SK-N-SH (cell line): ENCODE data around the gene RBM20. TPM values are rescaled to one million over a fixed set of nuclear protein-coding genes. Genes with fewer than 3 reads are reported as not detected.

Source experiments
- CTCF ChIA-PET: fragments of 300-600, 350-600 bp; formaldehyde crosslinking; extraction: SDS; loops from one replicate; lab custom pipeline; 2021; lab: Yijun Ruan, JAX
- POLR2A ChIA-PET: fragments of 350-600 bp; sonication (Branson Sonifier 250); formaldehyde crosslinking; extraction: SDS; loops from one replicate; lab custom pipeline; 2020; ENCODE audit warnings: antibody characterized with exemption, inconsistent platforms; lab: Yijun Ruan, JAX
- DNase-seq: peaks from one replicate; pipeline ENCODE4 v3.0.0; 2012
- H2AFZ ChIP-seq: fragments of 200-600 bp; sonication (generic); 2 replicates; pipeline ENCODE4 v1.8.1; 2016; ENCODE audit warnings: antibody characterized with exemption, mild to moderate bottlenecking, low read depth
- H3F3A ChIP-seq: fragments of 200-600 bp; sonication (generic); replicated peaks from 2 replicates; pipeline ENCODE3; 2016; ENCODE audit warnings: antibody characterized with exemption, mild to moderate bottlenecking; ENCODE audit not compliant: insufficient read depth
- H3K27ac ChIP-seq, 2 experiments: fragments of 200-500 bp in 1 of 2; fragments of 200-600 bp in 1 of 2; sonication (Bioruptor generic) in 1 of 2; sonication (generic), shearing (Covaris generic) in 1 of 2; 2 replicates each; pipeline versions ENCODE4 v1.5.1 to v1.6.1; 2014 to 2016; ENCODE audit warnings: low read depth in 2 of 2, inconsistent platforms in 1 of 2, low read length in 1 of 2, mild to moderate bottlenecking in 1 of 2, mixed read lengths in 1 of 2
- H3K27me3 ChIP-seq: fragments of 200-600 bp; sonication (generic), shearing (Covaris generic); 2 replicates; pipeline ENCODE4 v1.6.1; 2016; ENCODE audit warnings: mixed run types; ENCODE audit not compliant: insufficient read depth
- H3K36me3 ChIP-seq, 2 experiments: fragments of 200-500 bp in 1 of 2; fragments of 200-600 bp in 1 of 2; sonication (Bioruptor generic) in 1 of 2; sonication (generic) in 1 of 2; replicated peaks in 1 of 2; 2 replicates each; pipeline versions ENCODE3 to v1.5.1; 2014 to 2016; ENCODE audit warnings: low read length in 1 of 2, mild to moderate bottlenecking in 1 of 2; ENCODE audit not compliant: insufficient read depth in 2 of 2, control insufficient read depth in 1 of 2
- H3K4me1 ChIP-seq, 2 experiments: fragments of 200-500 bp in 1 of 2; fragments of 200-600 bp in 1 of 2; sonication (Bioruptor generic) in 1 of 2; sonication (generic), shearing (Covaris generic) in 1 of 2; 2 replicates each; pipeline versions ENCODE4 v1.5.1 to v1.6.1; 2014 to 2016; ENCODE audit warnings: low read depth in 1 of 2, low read length in 1 of 2, mixed run types in 1 of 2; ENCODE audit not compliant: insufficient read depth in 2 of 2, control insufficient read depth in 1 of 2
- H3K4me2 ChIP-seq: fragments of 200-600 bp; sonication (generic), shearing (Covaris generic); 2 replicates; pipeline ENCODE4 v1.6.1; 2017; ENCODE audit warnings: mixed run types
- H3K4me3 ChIP-seq, 2 experiments: fragments of 200-500 bp in 1 of 2; fragments of 200-600 bp in 1 of 2; sonication (Bioruptor generic) in 1 of 2; sonication (generic), shearing (Covaris generic) in 1 of 2; 2 replicates each; pipeline versions ENCODE4 v1.5.1 to v1.8.1; 2014 to 2016; ENCODE audit warnings: low read depth in 2 of 2, inconsistent platforms in 1 of 2, low read length in 1 of 2, mild to moderate bottlenecking in 1 of 2, mixed read lengths in 1 of 2, moderate library complexity in 1 of 2
- H3K79me2 ChIP-seq: fragments of 200-600 bp; sonication (generic); 2 replicates; pipeline ENCODE4 v1.8.1; 2017; ENCODE audit warnings: mild to moderate bottlenecking; ENCODE audit not compliant: insufficient read depth
- H3K9ac ChIP-seq: fragments of 200-600 bp; sonication (generic); 2 replicates; pipeline ENCODE4 v1.6.1; 2017; ENCODE audit warnings: mixed run types
- H3K9me2 ChIP-seq: fragments of 200-600 bp; sonication (generic); 2 replicates; pipeline ENCODE4 v1.6.1; 2017; ENCODE audit warnings: mixed run types
- H3K9me3 ChIP-seq: fragments of 200-600 bp; sonication (generic); 2 replicates; pipeline ENCODE4 v1.6.1; 2017; ENCODE audit warnings: mixed run types, mild to moderate bottlenecking, moderate library complexity
- H4K20me1 ChIP-seq: fragments of 200-600 bp; sonication (generic); 2 replicates; pipeline ENCODE4 v1.6.1; 2017; ENCODE audit warnings: mild to moderate bottlenecking, mixed run types; ENCODE audit not compliant: insufficient read depth
- CTCF ChIP-seq: fragments of 200-600 bp; sonication (generic); IDR thresholded peaks from 2 replicates; pipeline ENCODE4 v1.6.1; 2017; ENCODE audit warnings: antibody characterized with exemption, mild to moderate bottlenecking, moderate library complexity
- EP300 ChIP-seq, 2 experiments: IDR thresholded peaks; 2 replicates each; pipeline versions ENCODE4 v1.4.0 to v1.6.1; 2012; ENCODE audit warnings: borderline replicate concordance in 1 of 2, low read depth in 1 of 2, low read length in 1 of 2
- EZH2phosphoT487 ChIP-seq: fragments of 200-600 bp; sonication (generic); IDR thresholded peaks from 2 replicates; pipeline ENCODE4 v1.6.1; 2017; ENCODE audit warnings: low read depth, mixed run types, mild to moderate bottlenecking, antibody characterized with exemption, moderate library complexity, borderline replicate concordance
- FOSL2 ChIP-seq: IDR thresholded peaks from 2 replicates; pipeline ENCODE4 v1.4.0; 2012; ENCODE audit warnings: low read depth, mild to moderate bottlenecking, moderate library complexity, borderline replicate concordance
- PBX3 ChIP-seq: IDR thresholded peaks from 2 replicates; pipeline ENCODE4; 2012
- POLR2AphosphoS5 ChIP-seq: IDR thresholded peaks from 2 replicates; pipeline ENCODE4 v1.6.1; 2012; ENCODE audit warnings: low read depth, low read length
- RAD21 ChIP-seq: IDR thresholded peaks from 2 replicates; pipeline ENCODE4 v1.6.1; 2012; ENCODE audit warnings: mild to moderate bottlenecking, low read length
- RCOR1 ChIP-seq: fragments of 150-350 bp; IDR thresholded peaks from 2 replicates; pipeline ENCODE4 v1.6.1; 2017; ENCODE audit warnings: antibody characterized with exemption, low read length
- RXRA ChIP-seq: IDR thresholded peaks from 2 replicates; pipeline ENCODE4 v1.4.0; 2012; ENCODE audit warnings: low read depth, mild to moderate bottlenecking, borderline replicate concordance
- SIN3A ChIP-seq: IDR thresholded peaks from 2 replicates; pipeline ENCODE4 v1.6.1; 2012; ENCODE audit warnings: low read depth, mild to moderate bottlenecking, low read length, moderate library complexity, borderline replicate concordance
- TEAD4 ChIP-seq: IDR thresholded peaks from 2 replicates; pipeline ENCODE4 v1.4.0; 2012; ENCODE audit warnings: mild to moderate bottlenecking, borderline replicate concordance; ENCODE audit not compliant: insufficient read depth
- ZBTB33 ChIP-seq: IDR thresholded peaks from 2 replicates; pipeline ENCODE4 v1.4.0; 2012; ENCODE audit warnings: low read depth, borderline replicate concordance
- WGBS: methylation state at CpG from one replicate; pipeline ENCODE4 v1.1.6; 2017; ENCODE audit warnings: low lambda C conversion rate; 5-methylcytosine and 5-hydroxymethylcytosine counted together
- polyA plus RNA-seq, 3 experiments: library from polyadenylated mRNA; depleted of rRNA; stranded (reverse); fragments of >200 nt; gene quantifications; 2 replicates each; pipeline ENCODE4 v1.2.3, GENCODE V29; 2012

The RBM20 gene
- polyA plus RNA-seq, 1 of the 3 experiments (the other 2 are of a cell fraction), result 0.64 TPM

GRCh38 chr10:110782616-110783015 is 138.5 kb downstream of the RBM20 start:
- Histone ChIP-seq H3K79me2 (no peaks in the 10 kb centered on the region), H3K4me1 (peaks cover 0 to 66% of the 10 kb centered on the region in 2 experiments; a peak in 2 of 4 replicates), H3K4me3 (no peak overlapping the region), H3K36me3 (no peaks in the 10 kb centered on the region), H3K4me2 (no peak overlapping the region), H3K9me3 (no peaks in the 10 kb centered on the region), H3K27me3 (no peaks in the 10 kb centered on the region), H3F3A (no peaks in the 10 kb centered on the region), H3K9ac (no peak overlapping the region), H4K20me1 (no peaks in the 10 kb centered on the region), H3K27ac (peak overlapping the region in 1 of 2 experiments; percentile 44; a peak in 1 of 4 replicates), H3K9me2 (no peaks in the 10 kb centered on the region), H2AFZ (no peak overlapping the region)
- CTCF ChIA-PET, result interaction anchor here (1.7 to 3.0 kb wide), 2 partner anchors 11 to 36 kb away, joined by 7 to 14 read pairs; no protein-coding TSS in a partner anchor
- POLR2A ChIA-PET, result no interaction called here
- TF ChIP-seq PBX3 (no peak), POLR2AphosphoS5 (no peak), TEAD4 (no peak), RXRA (no peak), SIN3A (no peak), RCOR1 (no peak), ZBTB33 (no peak), EZH2phosphoT487 (no peak), RAD21 (no peak), EP300 (IDR thresholded peaks at IDR 0.05; ENCODE audit: borderline replicate concordance in 1 of 2, low read depth in 1 of 2, low read length in 1 of 2) (no peak), CTCF (no peak), FOSL2 (no peak)
- 84% methylated on average over 2 of the region's 2 CpGs for WGBS
- DNase-seq, result no peak
